22Rv1 (cell line): Measurements from ENCODE around the gene SUPT3H.

Source experiments
- ZFX ChIP-seq: fragments of 450-650 bp; IDR thresholded peaks from 2 replicates; pipeline ENCODE4 v1.6.1; 2017; ENCODE audit warnings: antibody characterized with exemption, borderline replicate concordance
- TF ChIP-seq, protein P1 (sequence below): fragments of 450-650 bp; IDR thresholded peaks from 2 replicates; pipeline ENCODE4 v1.5.1; 2017; ENCODE audit warnings: mild to moderate bottlenecking

DNA sequence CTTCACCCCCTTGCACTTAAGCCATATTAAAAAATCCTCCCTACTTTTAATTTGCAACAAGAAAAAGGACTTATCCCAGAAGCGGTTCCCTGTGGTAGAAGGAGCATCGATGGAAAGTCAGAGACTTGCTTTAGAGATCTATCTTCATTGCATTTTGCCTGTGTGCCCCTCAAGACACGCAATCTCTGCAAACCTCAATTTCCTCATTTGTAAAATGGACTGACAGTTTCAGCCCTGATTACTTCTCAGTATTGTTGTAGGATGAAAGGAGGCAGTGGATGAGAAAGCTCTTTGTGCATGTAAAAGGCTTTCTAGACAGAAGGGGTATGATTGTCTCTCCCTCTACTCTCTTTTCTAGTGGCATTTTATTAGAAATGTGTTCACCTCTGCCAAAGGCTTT is 580.0 kb downstream of the SUPT3H start:
- TF ChIP-seq, protein P1, sequence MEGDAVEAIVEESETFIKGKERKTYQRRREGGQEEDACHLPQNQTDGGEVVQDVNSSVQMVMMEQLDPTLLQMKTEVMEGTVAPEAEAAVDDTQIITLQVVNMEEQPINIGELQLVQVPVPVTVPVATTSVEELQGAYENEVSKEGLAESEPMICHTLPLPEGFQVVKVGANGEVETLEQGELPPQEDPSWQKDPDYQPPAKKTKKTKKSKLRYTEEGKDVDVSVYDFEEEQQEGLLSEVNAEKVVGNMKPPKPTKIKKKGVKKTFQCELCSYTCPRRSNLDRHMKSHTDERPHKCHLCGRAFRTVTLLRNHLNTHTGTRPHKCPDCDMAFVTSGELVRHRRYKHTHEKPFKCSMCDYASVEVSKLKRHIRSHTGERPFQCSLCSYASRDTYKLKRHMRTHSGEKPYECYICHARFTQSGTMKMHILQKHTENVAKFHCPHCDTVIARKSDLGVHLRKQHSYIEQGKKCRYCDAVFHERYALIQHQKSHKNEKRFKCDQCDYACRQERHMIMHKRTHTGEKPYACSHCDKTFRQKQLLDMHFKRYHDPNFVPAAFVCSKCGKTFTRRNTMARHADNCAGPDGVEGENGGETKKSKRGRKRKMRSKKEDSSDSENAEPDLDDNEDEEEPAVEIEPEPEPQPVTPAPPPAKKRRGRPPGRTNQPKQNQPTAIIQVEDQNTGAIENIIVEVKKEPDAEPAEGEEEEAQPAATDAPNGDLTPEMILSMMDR: no peak
- no peak for TF ChIP-seq ZFX
